Cortex of kidney (tissue), 1 donor: ENCODE measurements around the gene SUB1.

Source experiments
- DNase-seq: peaks from one replicate; lab custom pipeline; 2025; lab: John Stamatoyannopoulos, UW

SUB1 gene

GRCh38 chr5:32642276-32643002 lies 57.1 kb downstream of the SUB1 start:
- no peak for DNase-seq

- no peak for DNase-seq
These were observed 59.9 kb downstream of the SUB1 start for GRCh38 chr5:32645246-32645645.

GRCh38 chr5:32646061-32646969 lies 61.0 kb downstream of the SUB1 start:
- DNase-seq: no peak

- no peak for DNase-seq
These were observed 65.7 kb downstream of the SUB1 start for GRCh38 chr5:32651088-32651487.

GRCh38 chr5:32651638-32652037 lies 66.3 kb downstream of the SUB1 start:
- no peak for DNase-seq
